GM12872 (cell line): ENCODE results near the gene RAPGEF4.

ENCODE experiments used
- TF ChIP-seq, protein P1 (sequence below): IDR thresholded peaks from 3 replicates; pipeline ENCODE4 v1.5.1; 2011; ENCODE audit warnings: low read depth, mild to moderate bottlenecking, low read length, moderate library complexity; ENCODE audit not compliant: insufficient read depth

RAPGEF4 gene

DNA sequence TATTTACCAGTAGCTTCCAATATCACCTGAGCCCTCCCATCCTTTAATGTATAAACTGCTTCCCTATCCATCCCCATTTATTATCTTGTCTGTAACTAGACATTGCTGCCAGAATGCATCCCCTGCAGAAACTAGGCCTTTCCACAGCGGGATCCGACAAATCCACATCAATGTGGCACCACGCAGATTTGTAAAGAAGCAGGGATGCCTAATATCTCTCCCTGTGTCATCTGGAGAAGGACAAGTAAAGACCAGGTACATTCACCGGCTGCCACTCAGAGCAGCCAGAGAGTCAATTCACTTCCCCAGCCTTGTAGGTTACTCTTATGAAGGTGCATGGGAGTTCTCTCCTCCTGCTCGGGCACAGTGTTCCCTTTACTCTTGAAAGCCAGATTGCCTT is 241.2 kb downstream of the RAPGEF4 start:
- TF ChIP-seq, protein P1, sequence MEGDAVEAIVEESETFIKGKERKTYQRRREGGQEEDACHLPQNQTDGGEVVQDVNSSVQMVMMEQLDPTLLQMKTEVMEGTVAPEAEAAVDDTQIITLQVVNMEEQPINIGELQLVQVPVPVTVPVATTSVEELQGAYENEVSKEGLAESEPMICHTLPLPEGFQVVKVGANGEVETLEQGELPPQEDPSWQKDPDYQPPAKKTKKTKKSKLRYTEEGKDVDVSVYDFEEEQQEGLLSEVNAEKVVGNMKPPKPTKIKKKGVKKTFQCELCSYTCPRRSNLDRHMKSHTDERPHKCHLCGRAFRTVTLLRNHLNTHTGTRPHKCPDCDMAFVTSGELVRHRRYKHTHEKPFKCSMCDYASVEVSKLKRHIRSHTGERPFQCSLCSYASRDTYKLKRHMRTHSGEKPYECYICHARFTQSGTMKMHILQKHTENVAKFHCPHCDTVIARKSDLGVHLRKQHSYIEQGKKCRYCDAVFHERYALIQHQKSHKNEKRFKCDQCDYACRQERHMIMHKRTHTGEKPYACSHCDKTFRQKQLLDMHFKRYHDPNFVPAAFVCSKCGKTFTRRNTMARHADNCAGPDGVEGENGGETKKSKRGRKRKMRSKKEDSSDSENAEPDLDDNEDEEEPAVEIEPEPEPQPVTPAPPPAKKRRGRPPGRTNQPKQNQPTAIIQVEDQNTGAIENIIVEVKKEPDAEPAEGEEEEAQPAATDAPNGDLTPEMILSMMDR = no peak

DNA sequence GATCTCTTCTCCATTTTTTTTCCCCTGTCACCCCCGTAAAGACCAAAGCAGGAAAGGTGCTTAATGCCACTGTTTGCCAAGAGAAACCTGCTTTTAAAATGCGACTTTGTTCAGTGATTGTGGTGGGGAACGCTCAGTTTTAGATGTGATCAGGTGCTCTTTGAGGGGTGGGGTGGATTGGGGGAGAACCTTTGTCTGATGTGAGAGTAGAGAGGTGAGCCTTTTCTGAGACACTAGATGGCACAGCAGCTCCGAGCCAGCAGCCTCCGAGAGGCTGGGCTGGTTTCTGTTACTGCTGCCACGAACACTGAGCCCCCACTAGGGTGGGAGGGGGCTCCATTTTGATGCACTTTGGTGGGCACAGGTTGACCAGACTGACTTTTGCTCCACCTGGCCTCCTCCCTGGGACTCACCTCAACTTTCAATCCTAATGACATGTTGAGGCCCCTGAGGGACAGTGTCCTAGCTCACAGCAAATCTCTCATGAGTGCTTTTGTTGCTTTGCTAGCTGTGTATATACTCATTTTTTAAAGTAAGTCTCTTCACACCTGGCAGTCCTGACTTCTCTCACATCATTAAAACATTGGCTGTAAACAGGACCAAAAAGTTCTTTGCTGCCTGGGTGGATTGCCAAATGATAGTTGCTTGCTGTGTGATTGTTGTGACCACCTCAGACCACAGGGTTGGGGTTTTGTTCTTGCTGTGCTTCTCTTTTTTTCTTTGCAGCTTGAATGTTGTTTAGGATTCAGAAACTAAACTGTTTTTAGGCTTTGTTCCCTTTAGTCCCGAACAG is 241.8 kb downstream of the RAPGEF4 start:
- TF ChIP-seq, protein P1 = no peak

GRCh38 chr2:172978063-172978383 is 242.4 kb downstream of the RAPGEF4 start:
- TF ChIP-seq, protein P1 = no peak

- TF ChIP-seq, protein P1 = no peak
These were observed 249.7 kb downstream of the RAPGEF4 start for GRCh38 chr2:172985139-172985892.

GRCh38 chr2:172986040-172986439 is 250.4 kb downstream of the RAPGEF4 start:
- TF ChIP-seq, protein P1 = no peak

GRCh38 chr2:172988728-172989127 is 253.1 kb downstream of the RAPGEF4 start:
- TF ChIP-seq, protein P1 = no peak

DNA sequence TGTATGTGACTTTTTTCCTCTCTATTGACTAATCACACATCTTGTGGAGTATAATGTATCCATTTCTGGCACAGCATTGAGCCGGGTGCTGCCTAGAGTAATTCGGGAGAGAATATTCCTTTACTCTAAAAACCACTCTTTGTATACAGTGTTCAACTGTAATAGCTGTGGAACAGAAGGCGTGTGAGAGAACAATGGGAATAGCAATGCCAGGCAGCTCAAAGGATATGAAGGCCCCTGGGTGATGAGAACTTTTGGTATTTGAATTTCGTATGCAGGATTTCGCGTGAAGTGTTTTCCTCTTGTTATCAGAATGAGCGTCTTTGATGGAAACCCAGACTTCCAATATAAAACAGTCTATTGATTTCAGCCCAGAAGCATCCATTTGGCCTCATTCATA is 255.4 kb downstream of the RAPGEF4 start:
- TF ChIP-seq, protein P1 = no peak
